ACC112 (cell line): ENCODE data around the gene TNN.
"Not testable (repeated sequence)": the region's sequence is repeated elsewhere in the genome, so short reads cannot be mapped to it uniquely, and the experiment has no call there.

Experiments used
- H2AFZ ChIP-seq: fragments of 200-600 bp; sonication (generic); one replicate; pipeline ENCODE4 v1.6.0; 2017; ENCODE audit warnings: antibody characterized with exemption, low read length; ENCODE audit not compliant: unreplicated experiment
- H3K27ac ChIP-seq: fragments of 200-600 bp; sonication (generic); 2 replicates; pipeline ENCODE4 v1.5.1; 2014; ENCODE audit warnings: low read depth, mild to moderate bottlenecking, antibody characterized with exemption, low read length, moderate library complexity
- H3K27me3 ChIP-seq: fragments of 200-600 bp; sonication (generic); 2 replicates; pipeline ENCODE4 v1.6.1; 2014; ENCODE audit warnings: mild to moderate bottlenecking, antibody characterized with exemption, low read length, moderate library complexity, mixed read lengths; ENCODE audit not compliant: insufficient read depth
- H3K36me3 ChIP-seq: fragments of 200-600 bp; sonication (generic); 2 replicates; pipeline ENCODE4 v1.6.1; 2016; ENCODE audit warnings: mild to moderate bottlenecking, antibody characterized with exemption, low read length, moderate library complexity, mixed read lengths; ENCODE audit not compliant: insufficient read depth
- H3K4me1 ChIP-seq: fragments of 200-600 bp; sonication (generic); one replicate; pipeline ENCODE4 v1.6.1; 2016; ENCODE audit warnings: low read length, mixed read lengths; ENCODE audit not compliant: insufficient read depth, unreplicated experiment, control insufficient read depth
- H3K4me3 ChIP-seq: fragments of 200-600 bp; sonication (generic); 2 replicates; pipeline ENCODE4 v1.5.1; 2014; ENCODE audit warnings: mild to moderate bottlenecking, low read depth, low read length
- H3K79me2 ChIP-seq: fragments of 200-600 bp; sonication (generic); one replicate; pipeline ENCODE4 v1.6.0; 2016; ENCODE audit warnings: low read length; ENCODE audit not compliant: control insufficient read depth, unreplicated experiment, insufficient read depth

Gene TNN

GRCh38 chr1:175067362-175068106 is at the start of gene TNN:
TSS of gene TNN (plus strand) at chr1:175067833. CDS start at chr1:175077419, 9,586 bp downstream.
- Histone ChIP-seq H2AFZ (no peak within 1 kb of the TSS), H3K27me3 (peaks cover 51% of the 10 kb centered on the region), H3K79me2 (no peaks in the 10 kb centered on the region), H3K36me3 (no peaks in the 10 kb centered on the region), H3K27ac (no peak within 1 kb of the TSS), H3K4me1 (no peaks in the 10 kb centered on the region), H3K4me3 (no peak within 1 kb of the TSS)

GRCh38 chr1:175019524-175019923 is 48.1 kb upstream of the TNN start:
- H3K36me3 ChIP-seq, result peaks cover 9% of the 10 kb centered on the region
- peaks cover 34% of the 10 kb centered on the region for H3K4me1 ChIP-seq
- no peaks in the 10 kb centered on the region for H3K27me3 ChIP-seq
- H3K4me3 ChIP-seq, result no peak overlapping the region
- H2AFZ ChIP-seq, result no peak overlapping the region
- H3K79me2 ChIP-seq, result peaks cover 32% of the 10 kb centered on the region
- H3K27ac ChIP-seq, result no peak overlapping the region

- H3K79me2 ChIP-seq, result peaks cover 32% of the 10 kb centered on the region
- H3K36me3 ChIP-seq, result peaks cover 2% of the 10 kb centered on the region; the same call in 1 of the 2 replicates
- H3K27me3 ChIP-seq, result no peaks in the 10 kb centered on the region
- peak within 1 kb of the TSS; percentile 89 for H3K4me3 ChIP-seq
- H3K4me1 ChIP-seq, result peaks cover 11% of the 10 kb centered on the region
- peak within 1 kb of the TSS; percentile 56 for H3K27ac ChIP-seq
- H2AFZ ChIP-seq, result peak within 1 kb of the TSS; percentile 100
Observed at GRCh38 chr1:175023043-175023921, 44.4 kb upstream of the TNN start, which contains the start of gene MRPS14. TSS of gene MRPS14 (minus strand) at chr1:175023425. CDS start at chr1:175023408, 17 bp downstream.

GRCh38 chr1:175023922-175024242 is 43.8 kb upstream of the TNN start:
- Histone ChIP-seq H2AFZ (peak overlapping the region; percentile 100), H3K27ac (peak overlapping the region; percentile 39), H3K4me1 (peaks cover 11% of the 10 kb centered on the region), H3K4me3 (peak overlapping the region; percentile 89), H3K79me2 (peaks cover 32% of the 10 kb centered on the region)
- H3K36me3 ChIP-seq, H3K27me3 ChIP-seq: not testable (repeated sequence)

GRCh38 chr1:175024773-175025172 is 42.9 kb upstream of the TNN start:
- Histone ChIP-seq H3K4me1 (peaks cover 11% of the 10 kb centered on the region), H3K4me3 (no peak overlapping the region), H3K27ac (no peak overlapping the region), H2AFZ (no peak overlapping the region), H3K36me3 (no peaks in the 10 kb centered on the region), H3K79me2 (peaks cover 29% of the 10 kb centered on the region), H3K27me3 (no peaks in the 10 kb centered on the region)

GRCh38 chr1:175033953-175034352 is 33.7 kb upstream of the TNN start:
- Histone ChIP-seq H3K27ac (no peak overlapping the region), H3K4me3 (no peak overlapping the region), H3K27me3 (peaks cover 30% of the 10 kb centered on the region; the same call in 1 of the 2 replicates), H3K79me2 (no peaks in the 10 kb centered on the region), H3K36me3 (no peaks in the 10 kb centered on the region), H2AFZ (no peak overlapping the region), H3K4me1 (no peaks in the 10 kb centered on the region)

GRCh38 chr1:175034775-175035174 is 32.9 kb upstream of the TNN start:
- peaks cover 38% of the 10 kb centered on the region; the same call in 1 of the 2 replicates for H3K27me3 ChIP-seq
- no peak overlapping the region for H3K4me3 ChIP-seq
- H3K4me1 ChIP-seq, result no peaks in the 10 kb centered on the region
- H2AFZ ChIP-seq, result no peak overlapping the region
- H3K27ac ChIP-seq, result no peak overlapping the region
- H3K79me2 ChIP-seq, result no peaks in the 10 kb centered on the region
- no peaks in the 10 kb centered on the region for H3K36me3 ChIP-seq

GRCh38 chr1:175035865-175036264 is 31.8 kb upstream of the TNN start:
- no peaks in the 10 kb centered on the region for H3K79me2 ChIP-seq
- no peak overlapping the region for H3K4me3 ChIP-seq

GRCh38 chr1:175036476-175036875 is 31.2 kb upstream of the TNN start:
- Histone ChIP-seq H3K4me3 (no peak overlapping the region), H3K79me2 (no peaks in the 10 kb centered on the region), H2AFZ (no peak overlapping the region), H3K27me3 (peaks cover 46% of the 10 kb centered on the region; the same call in 1 of the 2 replicates), H3K4me1 (no peaks in the 10 kb centered on the region), H3K36me3 (no peaks in the 10 kb centered on the region), H3K27ac (no peak overlapping the region)

More at GRCh38 chr1:175035865-175036264, 31.8 kb upstream of the TNN start:
- H3K27ac ChIP-seq, result no peak overlapping the region
- no peaks in the 10 kb centered on the region for H3K36me3 ChIP-seq
- H3K4me1 ChIP-seq, result no peaks in the 10 kb centered on the region
- peaks cover 43% of the 10 kb centered on the region; the same call in 1 of the 2 replicates for H3K27me3 ChIP-seq
- H2AFZ ChIP-seq, result no peak overlapping the region

GRCh38 chr1:175037416-175037815 is 30.2 kb upstream of the TNN start:
- Histone ChIP-seq H3K4me1 (no peaks in the 10 kb centered on the region), H2AFZ (no peak overlapping the region), H3K27me3 (peaks cover 46% of the 10 kb centered on the region; the same call in 1 of the 2 replicates), H3K4me3 (no peak overlapping the region), H3K27ac (no peak overlapping the region), H3K79me2 (no peaks in the 10 kb centered on the region), H3K36me3 (no peaks in the 10 kb centered on the region)
